Dedifferentiated amniotic fluid mesenchymal stem cell (primary cell): ENCODE results near the gene TMPRSS11B.
A peak's percentile ranks its signal among the peaks of the same experiment; 100 is the strongest.
"Not testable (repeated sequence)": the region's sequence is repeated elsewhere in the genome, so short reads cannot be mapped to it uniquely, and the experiment has no call there.

Experiments
- DNase-seq: peaks from one replicate; pipeline ENCODE4 v3.0.0-alpha.2; 2016; ENCODE audit errors: extremely low spot score

Gene TMPRSS11B, protein sequence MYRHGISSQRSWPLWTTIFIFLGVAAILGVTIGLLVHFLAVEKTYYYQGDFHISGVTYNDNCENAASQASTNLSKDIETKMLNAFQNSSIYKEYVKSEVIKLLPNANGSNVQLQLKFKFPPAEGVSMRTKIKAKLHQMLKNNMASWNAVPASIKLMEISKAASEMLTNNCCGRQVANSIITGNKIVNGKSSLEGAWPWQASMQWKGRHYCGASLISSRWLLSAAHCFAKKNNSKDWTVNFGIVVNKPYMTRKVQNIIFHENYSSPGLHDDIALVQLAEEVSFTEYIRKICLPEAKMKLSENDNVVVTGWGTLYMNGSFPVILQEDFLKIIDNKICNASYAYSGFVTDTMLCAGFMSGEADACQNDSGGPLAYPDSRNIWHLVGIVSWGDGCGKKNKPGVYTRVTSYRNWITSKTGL

DNA sequence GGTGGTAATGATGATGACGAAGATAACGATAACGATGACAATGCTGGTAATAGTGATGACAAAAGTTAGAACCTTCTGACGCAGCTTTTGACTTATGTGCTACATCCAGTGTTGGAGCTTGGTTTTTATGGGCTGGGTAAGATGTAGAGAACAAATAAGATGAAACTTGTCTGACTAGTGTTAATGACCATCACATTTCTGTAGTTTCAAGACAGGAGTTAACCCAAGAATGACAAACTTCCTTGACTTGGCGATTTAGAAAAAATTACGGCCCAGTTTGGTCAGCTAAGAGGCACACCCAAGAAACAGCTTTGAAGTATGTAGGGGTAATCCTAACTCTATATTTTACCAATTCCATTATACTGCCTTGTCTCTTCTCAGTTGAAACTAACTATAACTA, at the start of gene TMPRSS11B:
TSS of gene TMPRSS11B (minus strand) at position 101 of the 400 bp plus-strand sequence. CDS start 136 bp downstream, outside the sequence.
- no peak for DNase-seq

DNA sequence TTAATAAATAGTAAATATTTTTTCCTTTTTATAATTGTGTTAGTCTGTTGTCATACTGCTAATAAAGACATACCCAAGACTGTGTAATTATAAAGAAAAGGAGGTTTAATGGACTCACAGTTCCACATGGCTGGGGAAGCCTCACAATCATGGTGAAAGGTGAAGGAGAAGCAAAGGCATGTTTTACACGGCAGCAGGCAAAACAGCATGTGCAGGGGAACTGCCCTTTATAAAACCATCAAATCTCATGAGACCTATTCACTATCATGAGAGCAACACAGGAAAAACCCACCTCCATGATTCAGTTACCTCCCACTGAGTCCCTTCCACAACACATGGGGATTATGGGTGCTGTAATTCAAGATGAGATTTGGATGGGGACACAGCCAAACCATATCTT, 45.8 kb upstream of the TMPRSS11B start:
- no peak for DNase-seq

DNA sequence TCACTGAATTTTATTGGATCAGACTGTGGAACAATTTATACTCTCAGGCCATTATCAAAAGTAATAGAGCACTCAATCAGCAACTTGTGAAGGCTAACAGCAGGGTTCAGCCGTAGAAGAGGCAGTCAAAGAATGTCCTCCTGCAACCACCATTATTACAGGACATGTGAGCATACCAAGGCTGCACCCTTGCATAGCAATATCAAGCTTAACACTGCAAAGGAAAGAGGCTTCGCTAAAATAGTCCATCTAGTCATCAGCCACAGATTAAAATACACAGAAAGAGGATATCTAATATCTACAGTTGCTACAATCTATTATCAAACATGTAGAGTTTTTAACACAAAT, 42.9 kb upstream of the TMPRSS11B start:
- DNase-seq = no peak

DNA sequence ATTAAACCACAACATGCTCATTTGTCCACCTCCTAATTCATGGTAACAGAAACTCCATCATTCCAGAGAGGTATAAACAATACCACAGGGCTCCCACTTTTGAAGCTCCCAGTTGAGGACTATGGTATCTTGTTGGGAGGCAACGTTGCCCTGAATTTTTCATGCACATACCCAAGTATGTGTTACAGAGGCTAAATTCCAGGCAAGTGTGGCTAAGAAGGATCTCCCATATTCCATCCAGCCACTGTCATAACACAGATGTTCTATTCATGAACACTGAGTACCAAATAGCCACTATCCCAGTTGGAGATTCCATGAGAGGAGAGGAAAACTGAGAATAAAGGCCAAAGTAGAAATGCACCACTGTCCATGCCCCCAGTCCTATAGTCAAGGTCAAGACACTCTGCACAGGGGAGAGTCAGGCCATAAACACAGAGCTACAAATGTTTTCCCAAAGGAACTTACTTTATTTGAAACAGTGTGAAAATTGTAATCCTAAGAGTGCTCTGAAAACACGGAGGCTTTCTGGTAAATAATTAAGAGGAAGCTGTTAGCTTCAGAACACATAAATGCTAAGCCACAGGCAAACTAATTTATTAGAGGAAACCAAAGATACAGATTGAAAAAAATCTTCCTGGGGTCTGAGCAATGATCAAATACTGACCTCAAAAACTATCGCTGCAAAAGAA, 42.4 kb upstream of the TMPRSS11B start:
- DNase-seq = no peak

DNA sequence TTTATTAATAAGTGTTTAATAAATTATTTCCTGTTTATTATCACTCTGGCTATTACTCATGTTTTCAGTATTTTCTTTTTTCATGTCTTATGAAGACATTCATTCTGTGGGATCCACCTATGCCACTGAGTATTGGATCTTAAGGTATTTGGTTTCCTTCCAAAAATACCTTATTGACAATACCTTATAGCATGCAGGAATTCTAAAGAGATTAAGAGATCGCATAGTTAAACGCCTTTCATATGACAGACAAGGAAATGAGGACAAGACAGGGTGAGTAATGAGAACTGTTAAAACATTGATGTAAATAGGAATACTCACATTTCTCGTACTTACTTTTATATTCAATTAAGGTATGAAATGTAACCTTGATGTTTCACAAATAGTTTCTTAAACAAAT, 38.2 kb upstream of the TMPRSS11B start:
- DNase-seq = no peak

DNA sequence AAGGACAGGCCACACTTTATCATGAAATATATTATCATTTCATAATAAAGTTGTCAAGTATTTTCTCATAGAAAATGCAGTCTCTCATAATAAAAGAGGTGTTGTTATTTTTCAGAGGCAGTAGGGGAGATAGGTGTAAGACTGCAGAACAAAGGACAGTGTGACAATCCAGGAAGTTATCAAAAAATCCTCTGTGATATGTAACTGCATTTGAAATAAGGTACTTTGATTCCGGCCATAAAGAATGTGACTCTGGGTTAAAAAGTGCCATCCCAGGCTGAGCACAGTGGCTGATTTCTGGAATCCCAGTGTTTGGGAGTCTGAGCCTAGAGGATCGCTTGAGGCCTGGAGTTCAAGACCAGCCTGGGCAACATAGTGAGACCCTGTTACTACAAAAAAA, 37.6 kb upstream of the TMPRSS11B start:
- no peak for DNase-seq

DNA sequence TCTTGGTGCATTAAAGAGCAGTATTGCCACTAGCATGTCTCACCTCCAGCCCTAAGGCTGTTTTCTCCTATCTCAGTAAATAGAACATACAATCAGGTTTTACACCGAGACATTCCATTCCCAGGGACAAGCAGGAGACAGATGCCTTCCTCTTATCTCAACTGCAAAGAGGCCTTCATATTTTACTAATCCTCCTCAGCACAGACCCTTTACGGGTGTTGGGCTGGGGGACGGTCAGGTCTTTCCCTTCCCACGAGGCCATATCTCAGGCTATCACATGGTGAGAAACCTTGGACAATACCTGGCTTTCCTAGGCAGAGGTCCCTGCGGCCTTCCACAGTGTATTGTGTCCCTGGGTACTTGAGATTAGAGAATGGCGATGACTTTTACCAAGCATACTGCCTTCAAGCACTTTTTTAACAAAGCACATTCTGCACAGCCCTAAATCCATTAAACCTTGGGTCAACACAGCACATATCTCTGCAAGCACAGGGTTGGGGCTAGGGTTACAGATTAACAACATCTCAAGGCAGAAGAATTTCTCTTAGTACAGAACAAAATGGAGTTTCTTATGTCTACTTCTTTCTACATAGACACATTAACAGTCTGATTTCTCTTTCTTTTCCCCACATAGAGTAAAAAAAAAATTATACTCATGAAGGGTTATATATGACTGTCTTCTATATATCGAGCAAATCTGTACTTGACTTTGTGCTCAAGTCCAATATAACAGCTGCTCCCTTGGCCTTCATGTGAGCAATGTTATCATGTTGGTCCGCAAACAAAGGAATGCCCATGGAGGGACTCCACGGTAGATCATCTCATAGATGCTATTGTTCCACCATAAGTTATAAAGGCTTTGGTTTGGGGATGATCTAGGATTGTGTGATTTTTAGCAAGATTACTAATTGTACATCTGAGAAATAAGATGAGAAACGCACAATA, 36.6 kb upstream of the TMPRSS11B start:
- not testable (repeated sequence) for DNase-seq

DNA sequence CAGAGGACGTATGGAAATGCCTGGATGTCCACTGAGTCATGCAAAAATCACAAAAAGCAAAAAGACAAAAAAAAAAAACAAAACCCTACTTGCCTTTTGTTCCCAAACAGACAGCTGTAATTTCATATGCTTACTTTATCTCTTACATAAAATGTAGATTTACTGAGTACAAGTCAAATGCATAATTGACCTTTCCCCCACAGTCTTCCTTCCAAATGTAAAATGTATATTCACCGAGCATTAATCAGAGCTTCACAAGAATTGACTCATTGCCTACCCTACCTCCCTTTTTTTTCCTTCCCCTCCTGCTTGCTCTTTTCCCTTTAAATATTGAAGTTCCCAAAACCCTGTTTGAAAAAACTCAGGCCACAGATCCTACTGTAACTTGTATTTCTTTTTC, 32.5 kb upstream of the TMPRSS11B start:
- no peak for DNase-seq

DNA sequence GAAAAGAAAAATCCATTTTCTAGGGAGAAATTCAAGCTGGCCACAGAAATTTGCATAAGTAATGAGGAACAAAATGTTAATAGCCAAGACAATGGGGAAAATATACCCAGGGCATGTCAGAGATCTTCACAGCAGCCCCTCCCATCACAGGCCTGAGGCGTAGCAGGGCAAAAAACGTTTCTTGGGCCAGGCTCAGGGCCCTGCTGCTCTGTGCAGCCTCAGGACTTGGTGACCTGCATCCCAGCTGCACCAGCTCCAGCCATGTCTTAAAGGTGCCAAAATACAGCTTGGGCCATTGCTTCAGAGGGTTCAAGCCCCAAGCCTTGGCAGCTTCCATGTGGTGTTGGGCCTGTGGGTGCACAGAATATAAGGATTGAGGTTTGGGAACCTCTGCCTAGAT, 32.1 kb upstream of the TMPRSS11B start:
- no peak for DNase-seq

DNA sequence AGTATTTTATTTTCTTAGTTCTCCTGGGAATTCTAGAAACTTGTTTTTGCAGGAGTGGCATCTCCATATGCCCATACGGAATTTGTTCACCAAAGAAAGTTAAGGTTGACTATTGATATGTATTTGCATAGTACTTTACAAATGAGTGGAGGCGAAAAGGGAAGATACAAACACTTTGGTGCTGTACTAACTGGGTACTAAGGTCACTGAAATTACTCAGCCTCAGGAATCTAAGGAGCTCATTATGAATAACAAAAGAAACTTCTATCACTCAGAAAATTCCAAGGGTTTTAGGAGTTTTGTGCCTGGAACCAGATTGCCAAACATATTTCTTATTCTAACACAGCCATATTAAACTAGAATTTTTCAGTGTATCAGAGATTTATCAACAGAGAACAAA, 27.4 kb upstream of the TMPRSS11B start:
- DNase-seq = no peak

DNA sequence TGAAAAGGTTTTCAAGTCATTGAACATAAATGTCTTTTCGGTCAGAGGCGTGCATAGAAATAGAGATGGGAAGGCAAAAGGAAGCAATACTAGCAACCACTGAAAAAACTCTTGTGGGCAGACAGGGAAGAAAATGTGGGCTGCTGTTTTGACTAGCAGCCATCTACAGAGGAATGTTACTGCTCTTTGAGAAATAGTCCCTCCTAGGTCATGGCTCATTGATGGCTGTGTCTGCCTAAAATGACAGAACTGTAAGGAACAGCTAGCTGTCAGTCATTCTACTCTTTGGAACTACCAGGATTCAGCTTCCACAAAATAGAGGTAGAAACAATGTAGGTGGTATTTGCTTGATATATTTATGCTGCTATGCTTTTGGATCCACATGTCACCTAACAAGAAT, 26.9 kb upstream of the TMPRSS11B start:
- no peak for DNase-seq

DNA sequence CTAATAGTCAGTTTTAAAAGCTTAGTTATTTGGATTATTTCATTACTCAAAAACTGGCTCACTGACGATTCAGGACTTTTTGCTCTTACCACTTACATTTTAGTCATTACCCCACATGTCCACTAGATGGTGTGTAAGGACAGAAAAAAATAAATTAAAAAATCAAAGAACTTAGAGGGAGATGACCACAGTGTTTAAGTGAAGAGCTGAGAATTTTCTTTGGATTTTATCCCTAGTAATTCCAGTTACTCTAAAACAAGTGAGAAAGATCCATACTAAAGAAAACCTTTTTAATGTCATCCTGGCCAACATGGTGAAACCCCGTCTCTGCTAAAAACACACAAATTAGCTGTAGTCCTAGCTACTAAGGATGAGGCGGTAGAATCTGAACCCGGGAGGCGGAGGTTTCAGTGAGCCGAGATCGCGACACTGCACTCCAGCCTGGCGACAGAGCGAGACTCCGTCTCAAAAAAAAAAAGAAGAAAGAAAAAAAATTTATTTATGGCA, 26.4 kb upstream of the TMPRSS11B start:
- peak; percentile 60 for DNase-seq

DNA sequence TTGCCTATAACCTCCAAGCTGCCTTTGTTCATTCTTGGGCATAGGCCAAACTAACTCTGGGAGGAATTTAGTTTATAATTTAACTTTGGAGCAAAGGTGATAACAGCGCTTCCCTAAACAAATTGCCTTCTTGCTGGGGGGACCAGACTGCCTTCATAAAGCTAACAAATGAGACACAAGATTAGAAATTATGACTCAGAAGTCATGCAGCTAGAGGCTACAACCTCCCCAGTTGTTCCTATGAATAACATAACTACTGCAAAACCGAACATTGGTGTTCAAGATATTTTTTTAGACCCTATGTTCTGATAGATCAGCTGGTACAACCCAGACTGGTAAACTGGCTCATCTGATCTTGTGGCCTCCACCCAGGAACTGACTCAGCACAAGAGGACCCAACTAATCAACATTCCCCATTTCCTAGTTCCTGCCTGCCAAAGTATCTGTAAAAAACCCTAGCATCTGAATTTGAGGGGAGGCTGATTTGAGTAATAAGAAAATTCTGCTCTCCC, 22.0 kb upstream of the TMPRSS11B start:
- no peak for DNase-seq

DNA sequence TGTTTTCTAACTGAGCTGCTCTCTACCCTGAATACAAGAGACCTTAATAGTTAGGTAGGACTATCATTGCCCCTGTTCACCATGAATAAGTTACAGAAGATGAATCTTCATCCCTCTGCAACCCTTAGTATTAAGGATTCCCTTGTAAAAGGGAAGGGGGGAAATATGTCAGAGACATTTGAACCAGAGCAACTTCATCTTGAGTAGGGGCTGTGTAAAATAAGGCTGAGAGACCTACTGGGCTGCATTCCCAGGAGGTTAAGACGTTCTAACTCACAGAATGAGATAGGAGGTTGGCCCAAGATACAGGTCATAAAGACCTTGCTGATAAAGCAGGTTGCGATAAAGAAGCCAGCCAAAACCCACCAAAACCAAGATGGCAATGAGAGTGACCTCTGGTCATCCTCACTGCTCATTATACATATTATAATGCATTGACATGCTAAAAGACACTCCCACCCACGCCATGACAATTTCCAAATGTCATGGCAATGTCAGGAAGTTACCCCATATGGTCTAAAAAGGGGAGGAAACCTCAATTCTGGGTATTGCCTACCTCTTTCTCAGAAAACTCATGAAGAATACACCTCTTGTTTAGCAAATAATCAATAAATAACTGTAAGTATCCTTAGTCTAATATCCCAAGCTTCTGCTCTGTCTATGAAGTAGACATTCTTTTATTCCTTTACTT, 19.5 kb upstream of the TMPRSS11B start:
- DNase-seq = no peak

DNA sequence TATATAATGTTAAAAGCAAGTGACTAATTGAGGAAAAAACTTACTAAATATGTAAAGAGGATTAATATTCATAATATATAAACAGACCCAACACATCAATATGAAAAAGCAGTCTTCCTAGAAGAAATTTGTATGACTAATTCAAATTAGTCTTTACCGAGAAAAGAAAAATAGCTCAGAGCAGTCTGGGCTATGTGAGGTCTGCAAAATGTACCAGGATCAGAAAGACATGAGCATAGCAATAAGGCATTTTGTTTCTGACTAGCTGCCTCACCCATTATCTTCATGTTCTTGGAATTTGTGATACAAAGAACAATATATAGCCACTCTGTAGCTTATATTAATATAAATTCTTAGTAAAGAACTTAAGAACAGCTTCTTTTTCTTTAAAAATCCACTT, 13.7 kb upstream of the TMPRSS11B start:
- no peak for DNase-seq

DNA sequence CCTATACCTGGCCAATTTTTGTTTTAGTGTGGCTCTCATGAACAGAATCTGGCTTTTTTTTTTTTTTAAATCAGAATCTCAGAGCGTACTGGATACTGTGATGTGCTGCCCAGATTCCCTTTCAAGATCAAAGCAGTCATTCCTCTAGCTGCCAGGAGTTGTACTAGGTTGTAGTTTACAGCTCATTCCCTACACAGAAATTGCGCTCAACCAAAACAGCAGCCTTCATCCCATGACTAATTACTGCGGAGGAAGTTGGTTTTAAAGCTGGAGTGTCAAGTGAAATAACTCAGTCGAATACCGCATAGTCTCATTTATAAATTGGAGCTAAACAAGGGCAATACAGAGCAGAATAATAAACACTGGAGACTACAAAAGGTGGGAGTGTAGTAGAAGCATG, 12.2 kb upstream of the TMPRSS11B start:
- DNase-seq = no peak

DNA sequence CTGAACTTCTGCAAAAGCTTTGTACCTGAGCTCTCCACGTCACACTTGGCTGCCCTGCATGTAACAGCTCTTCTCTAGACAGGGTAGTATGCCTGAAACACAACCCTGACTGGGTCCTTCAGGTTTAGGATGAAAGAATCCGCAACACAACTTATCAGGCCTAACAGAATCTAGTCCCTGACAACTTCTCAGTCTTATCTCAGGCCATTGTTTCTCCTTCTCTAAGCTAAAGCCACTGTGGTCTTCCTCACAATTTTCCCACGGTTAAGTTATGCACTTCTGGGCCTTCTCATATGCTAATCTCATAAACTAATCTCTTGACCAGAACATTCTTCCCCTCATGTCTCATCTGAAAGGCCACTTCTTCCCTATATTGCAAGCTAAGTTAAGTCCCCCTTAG, 10.8 kb upstream of the TMPRSS11B start:
- no peak for DNase-seq

DNA sequence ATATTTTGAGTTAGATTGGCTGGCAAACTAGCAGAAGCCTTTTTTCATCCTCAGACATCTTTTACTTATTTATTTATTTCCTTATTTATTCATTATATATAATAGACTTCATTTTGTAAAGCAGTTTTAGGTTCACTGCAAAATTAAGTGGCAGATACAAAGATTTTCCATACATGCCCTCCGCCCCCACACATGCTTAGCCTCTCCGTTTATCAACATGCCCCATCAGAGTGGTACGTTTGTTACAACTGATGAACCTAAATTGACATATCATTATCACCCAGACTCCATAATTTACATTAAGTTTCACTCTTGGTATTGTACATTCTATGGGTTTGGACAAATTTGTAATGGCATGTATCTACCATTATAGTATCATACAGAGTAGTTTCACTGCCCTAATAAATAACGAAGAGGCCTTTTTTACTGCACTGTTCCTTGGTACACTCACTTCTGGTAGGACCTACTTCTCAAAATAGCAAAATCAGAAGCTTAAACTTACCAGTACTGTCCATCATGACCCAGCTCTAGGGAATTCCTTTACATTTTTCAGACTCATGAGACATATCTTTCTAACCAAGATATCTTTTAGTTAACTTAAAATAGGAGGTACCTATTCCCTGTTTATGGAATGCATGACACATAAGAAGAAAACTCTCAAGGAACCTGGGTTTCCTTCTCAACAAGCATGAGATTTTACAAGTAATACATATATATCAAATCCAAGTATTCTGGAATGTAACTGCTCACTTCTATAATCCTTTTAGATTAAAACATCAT, 4.8 kb upstream of the TMPRSS11B start:
- DNase-seq = no peak

DNA sequence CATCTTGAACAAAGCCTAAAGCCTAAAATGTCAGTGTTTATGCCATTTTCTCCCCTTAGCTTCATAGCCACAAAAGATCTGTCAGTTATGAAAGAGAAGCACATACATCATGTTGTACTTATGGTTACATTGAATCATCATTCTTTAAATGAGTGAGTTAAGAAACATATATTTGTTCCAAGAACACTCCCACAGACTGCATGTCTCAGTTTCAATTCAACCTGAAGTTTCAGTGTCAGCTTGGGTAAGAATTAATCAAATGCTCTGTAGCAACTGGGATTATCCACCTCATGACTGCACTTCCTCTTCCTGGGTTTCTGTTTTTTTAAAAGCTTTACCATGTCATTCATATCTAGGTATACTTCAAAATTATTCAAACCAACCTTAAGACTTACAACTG, 3.9 kb upstream of the TMPRSS11B start:
- DNase-seq = no peak

DNA sequence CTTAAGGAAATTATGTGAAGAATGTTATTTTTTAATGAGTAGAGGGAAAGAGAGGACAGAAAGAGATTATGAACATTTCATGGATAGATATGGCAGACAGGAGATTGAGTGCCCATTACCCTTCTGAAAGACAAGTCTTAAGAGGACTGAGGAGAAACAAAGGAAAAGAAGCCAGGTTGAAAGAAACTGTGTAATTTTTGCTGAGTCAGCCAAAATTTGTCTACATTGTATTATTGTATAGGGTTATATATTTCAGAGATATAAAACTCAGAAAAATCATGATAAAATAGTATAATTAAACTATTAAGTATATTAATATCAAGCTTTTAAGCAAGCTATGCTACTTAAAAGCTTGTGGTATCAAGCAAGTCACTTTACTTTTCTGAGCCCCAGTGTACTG, 4.9 kb downstream of the TMPRSS11B start:
- no peak for DNase-seq

DNA sequence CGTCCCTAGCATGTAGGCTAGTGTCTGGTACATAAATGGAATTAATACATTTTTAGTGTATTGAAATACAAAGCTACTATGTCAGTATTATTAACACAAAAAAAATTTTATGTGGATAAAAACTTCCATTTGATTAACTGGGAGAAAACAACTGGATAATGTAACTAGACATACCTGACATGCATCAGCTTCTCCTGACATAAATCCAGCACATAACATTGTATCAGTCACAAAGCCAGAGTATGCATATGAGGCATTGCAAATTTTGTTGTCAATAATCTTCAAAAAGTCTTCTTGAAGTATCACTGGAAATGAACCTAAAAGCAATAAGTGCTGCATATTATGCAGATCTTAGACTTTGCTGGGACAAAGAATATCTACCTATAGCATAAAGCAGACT, 16.9 kb downstream of the TMPRSS11B start:
- no peak for DNase-seq
